ENCODE measurements around the gene CD276. TPM values are rescaled to one million over a fixed set of nuclear protein-coding genes. Genes with fewer than 3 reads are reported as not detected.

Gene CD276
- total RNA-seq, 2 experiments from 2014 or later = not detected

DNA sequence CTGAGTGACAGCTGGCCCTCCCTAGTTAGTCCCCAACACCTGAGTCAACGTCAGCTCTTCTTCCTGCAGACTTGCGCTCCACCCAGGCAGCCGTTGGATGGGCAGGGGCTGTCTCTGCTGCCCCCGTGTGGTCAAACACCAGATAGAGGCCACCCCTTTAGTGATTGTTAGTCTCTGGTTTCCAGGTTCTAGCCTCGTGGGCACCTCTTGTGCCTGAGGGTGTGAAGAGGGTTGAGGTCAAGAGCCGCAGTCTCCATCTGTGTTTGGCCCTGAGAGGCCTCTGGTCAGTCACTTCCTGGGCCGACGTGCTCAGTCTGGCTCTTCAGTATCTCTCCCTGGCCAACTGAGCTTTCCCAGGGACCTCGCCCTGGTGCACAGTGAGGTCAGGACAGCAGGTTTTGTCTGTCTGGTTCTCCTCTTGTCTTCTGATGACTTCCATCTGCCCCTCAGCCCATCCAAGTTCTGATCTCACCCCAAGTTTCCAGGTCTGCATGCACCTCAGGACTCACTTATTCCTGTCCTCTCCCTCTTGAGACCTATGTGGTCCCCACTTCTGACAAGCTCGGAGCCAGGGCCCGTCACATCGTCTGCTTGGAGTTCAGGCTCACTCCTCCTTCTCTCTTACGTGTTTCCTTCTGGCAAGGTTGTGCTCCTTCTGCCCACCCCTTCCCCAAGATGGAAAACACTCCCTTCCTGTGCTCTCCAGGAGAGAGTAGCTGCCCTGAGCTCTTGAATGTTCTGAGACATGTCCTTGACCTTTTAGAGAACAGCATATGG lies 20.9 kb downstream of the CD276 start:
- Histone ChIP-seq H3K4me1 (ENCODE audit: insufficient read depth, low read length, poor library complexity, severe bottlenecking) (no peaks in the 10 kb centered on the region), H3K79me2 (ENCODE audit: insufficient read depth, low read depth, low read length) (no peaks in the 10 kb centered on the region), H3K9me3 (ENCODE audit: low read length) (no peaks in the 10 kb centered on the region), H3K4me3 (ENCODE audit: low read depth, low read length, poor library complexity, severe bottlenecking) (no peak overlapping the region), H2AFZ (ENCODE audit: low read length) (no peak overlapping the region), H3K27ac (ENCODE audit: low read depth, low read length, poor library complexity, severe bottlenecking) (no peak overlapping the region), H3K9me2 (ENCODE audit: insufficient read depth, low read length) (no peaks in the 10 kb centered on the region), H4K20me1 (ENCODE audit: insufficient read depth, low read length) (no peaks in the 10 kb centered on the region), H3K4me2 (ENCODE audit: low read length) (no peak overlapping the region), H3K36me3 (ENCODE audit: insufficient read depth, low read length) (no peaks in the 10 kb centered on the region)
- DNase-seq (ENCODE audit: low spot score) = peak; percentile 67
- TF ChIP-seq, protein P1, sequence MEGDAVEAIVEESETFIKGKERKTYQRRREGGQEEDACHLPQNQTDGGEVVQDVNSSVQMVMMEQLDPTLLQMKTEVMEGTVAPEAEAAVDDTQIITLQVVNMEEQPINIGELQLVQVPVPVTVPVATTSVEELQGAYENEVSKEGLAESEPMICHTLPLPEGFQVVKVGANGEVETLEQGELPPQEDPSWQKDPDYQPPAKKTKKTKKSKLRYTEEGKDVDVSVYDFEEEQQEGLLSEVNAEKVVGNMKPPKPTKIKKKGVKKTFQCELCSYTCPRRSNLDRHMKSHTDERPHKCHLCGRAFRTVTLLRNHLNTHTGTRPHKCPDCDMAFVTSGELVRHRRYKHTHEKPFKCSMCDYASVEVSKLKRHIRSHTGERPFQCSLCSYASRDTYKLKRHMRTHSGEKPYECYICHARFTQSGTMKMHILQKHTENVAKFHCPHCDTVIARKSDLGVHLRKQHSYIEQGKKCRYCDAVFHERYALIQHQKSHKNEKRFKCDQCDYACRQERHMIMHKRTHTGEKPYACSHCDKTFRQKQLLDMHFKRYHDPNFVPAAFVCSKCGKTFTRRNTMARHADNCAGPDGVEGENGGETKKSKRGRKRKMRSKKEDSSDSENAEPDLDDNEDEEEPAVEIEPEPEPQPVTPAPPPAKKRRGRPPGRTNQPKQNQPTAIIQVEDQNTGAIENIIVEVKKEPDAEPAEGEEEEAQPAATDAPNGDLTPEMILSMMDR (conservative IDR thresholded peaks at IDR 0.05; ENCODE audit: low read length) = peak; percentile 89
- TF ChIP-seq EZH2phosphoT487 (IDR thresholded peaks at IDR 0.05; ENCODE audit: borderline replicate concordance, low read depth, low read length) = no peak
- no TSS peak for BruUV-seq (replicated peaks)
- ChIA-PET CTCF (ENCODE audit: unreplicated experiment) (interaction anchor here (0.6 to 1.3 kb wide), 3 partner anchors 27 to 439 kb away, joined by 3 to 5 read pairs (median 4); no protein-coding TSS in a partner anchor), POLR2A (no interaction called here)
- intact Hi-C loops (cut with micrococcal nuclease; ENCODE audit: unreplicated experiment) = loop anchor here (5.0 kb wide), 3 partner anchors 398 to 463 kb away; no protein-coding TSS in a partner anchor

DNA sequence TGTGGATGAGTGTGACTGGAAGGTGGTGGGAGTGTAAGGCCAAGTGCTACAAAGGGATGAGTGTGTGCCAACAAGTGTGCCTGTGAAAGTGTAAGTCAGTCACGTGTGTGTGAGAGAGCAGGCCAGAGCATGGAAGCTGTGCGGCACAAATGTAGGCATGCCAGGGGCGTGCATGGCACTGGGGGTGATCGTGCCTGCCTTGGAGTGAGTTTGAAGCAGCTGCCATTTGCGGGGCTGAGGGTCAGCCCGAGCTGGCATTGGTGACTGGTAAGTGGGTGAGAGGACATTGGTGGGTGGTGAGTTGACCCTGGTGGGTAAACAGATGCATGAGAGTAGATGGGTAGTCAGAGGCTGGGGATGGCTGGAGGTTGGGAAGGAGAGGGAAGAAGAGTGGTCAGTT lies 24.5 kb downstream of the CD276 start:
- H3K9me3 ChIP-seq (ENCODE audit: low read length) = no peaks in the 10 kb centered on the region
- no peaks in the 10 kb centered on the region for H3K9me2 ChIP-seq (ENCODE audit: insufficient read depth, low read length)
- no peak for DNase-seq (ENCODE audit: low spot score)
- POLR2A ChIA-PET = no interaction called here
- no peaks in the 10 kb centered on the region for H3K4me1 ChIP-seq (ENCODE audit: insufficient read depth, low read length, poor library complexity, severe bottlenecking)
- H3K4me2 ChIP-seq (ENCODE audit: low read length) = no peak overlapping the region
- H2AFZ ChIP-seq (ENCODE audit: low read length) = no peak overlapping the region
- no TSS peak for BruUV-seq (replicated peaks)
- no peaks in the 10 kb centered on the region for H3K79me2 ChIP-seq (ENCODE audit: insufficient read depth, low read depth, low read length)
- CTCF ChIA-PET (ENCODE audit: unreplicated experiment) = no interaction called here
- H3K36me3 ChIP-seq (ENCODE audit: insufficient read depth, low read length) = no peaks in the 10 kb centered on the region
- intact Hi-C loops (cut with micrococcal nuclease; ENCODE audit: unreplicated experiment) = no loop called here
- TF ChIP-seq, protein P1 (conservative IDR thresholded peaks at IDR 0.05; ENCODE audit: low read length) = no peak
- no peak for TF ChIP-seq EZH2phosphoT487 (IDR thresholded peaks at IDR 0.05; ENCODE audit: borderline replicate concordance, low read depth, low read length)
- no peak overlapping the region for H3K4me3 ChIP-seq (ENCODE audit: low read depth, low read length, poor library complexity, severe bottlenecking)
- H4K20me1 ChIP-seq (ENCODE audit: insufficient read depth, low read length) = no peaks in the 10 kb centered on the region
- no peak overlapping the region for H3K27ac ChIP-seq (ENCODE audit: low read depth, low read length, poor library complexity, severe bottlenecking)

DNA sequence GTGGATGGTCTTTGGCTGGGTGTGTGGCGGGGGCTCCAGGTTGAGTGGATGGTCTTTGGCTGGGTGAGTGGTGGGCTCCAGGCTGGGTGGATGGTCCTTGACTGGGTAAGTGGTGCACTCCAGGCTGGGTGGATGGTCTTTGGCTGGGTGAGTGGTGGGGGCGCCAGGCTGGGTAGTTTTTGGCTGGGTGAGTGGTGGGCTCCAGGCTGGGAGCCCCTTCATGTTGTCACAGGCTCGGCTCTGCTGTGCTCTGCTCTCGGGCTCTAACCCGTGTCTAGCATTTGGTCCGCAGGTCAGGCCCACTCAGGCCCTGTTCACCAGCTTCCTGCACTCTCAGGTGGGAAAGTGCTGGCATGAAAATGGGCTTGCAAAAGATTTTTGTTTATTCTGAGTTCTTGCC lies 25.1 kb downstream of the CD276 start:
- H3K9me2 ChIP-seq (ENCODE audit: insufficient read depth, low read length) = no peaks in the 10 kb centered on the region
- H3K4me3 ChIP-seq (ENCODE audit: low read depth, low read length, poor library complexity, severe bottlenecking) = no peak overlapping the region
- no peaks in the 10 kb centered on the region for H3K4me1 ChIP-seq (ENCODE audit: insufficient read depth, low read length, poor library complexity, severe bottlenecking)
- no peak overlapping the region for H3K4me2 ChIP-seq (ENCODE audit: low read length)
- ChIA-PET POLR2A (no interaction called here), CTCF (ENCODE audit: unreplicated experiment) (no interaction called here)
- no peaks in the 10 kb centered on the region for H3K36me3 ChIP-seq (ENCODE audit: insufficient read depth, low read length)
- DNase-seq (ENCODE audit: low spot score) = no peak
- no TSS peak for BruUV-seq (replicated peaks)
- no peak for TF ChIP-seq EZH2phosphoT487 (IDR thresholded peaks at IDR 0.05; ENCODE audit: borderline replicate concordance, low read depth, low read length)
- TF ChIP-seq, protein P1 (conservative IDR thresholded peaks at IDR 0.05; ENCODE audit: low read length) = no peak
- no peaks in the 10 kb centered on the region for H3K79me2 ChIP-seq (ENCODE audit: insufficient read depth, low read depth, low read length)
- no peak overlapping the region for H3K27ac ChIP-seq (ENCODE audit: low read depth, low read length, poor library complexity, severe bottlenecking)
- H3K9me3 ChIP-seq (ENCODE audit: low read length) = no peaks in the 10 kb centered on the region
- no peaks in the 10 kb centered on the region for H4K20me1 ChIP-seq (ENCODE audit: insufficient read depth, low read length)
- intact Hi-C loops (cut with micrococcal nuclease; ENCODE audit: unreplicated experiment) = no loop called here
- H2AFZ ChIP-seq (ENCODE audit: low read length) = no peak overlapping the region

Measured in OCI-LY7 (cell line).